Measurements from ENCODE around the gene BANF1.

BANF1 gene, protein sequence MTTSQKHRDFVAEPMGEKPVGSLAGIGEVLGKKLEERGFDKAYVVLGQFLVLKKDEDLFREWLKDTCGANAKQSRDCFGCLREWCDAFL

DNA sequence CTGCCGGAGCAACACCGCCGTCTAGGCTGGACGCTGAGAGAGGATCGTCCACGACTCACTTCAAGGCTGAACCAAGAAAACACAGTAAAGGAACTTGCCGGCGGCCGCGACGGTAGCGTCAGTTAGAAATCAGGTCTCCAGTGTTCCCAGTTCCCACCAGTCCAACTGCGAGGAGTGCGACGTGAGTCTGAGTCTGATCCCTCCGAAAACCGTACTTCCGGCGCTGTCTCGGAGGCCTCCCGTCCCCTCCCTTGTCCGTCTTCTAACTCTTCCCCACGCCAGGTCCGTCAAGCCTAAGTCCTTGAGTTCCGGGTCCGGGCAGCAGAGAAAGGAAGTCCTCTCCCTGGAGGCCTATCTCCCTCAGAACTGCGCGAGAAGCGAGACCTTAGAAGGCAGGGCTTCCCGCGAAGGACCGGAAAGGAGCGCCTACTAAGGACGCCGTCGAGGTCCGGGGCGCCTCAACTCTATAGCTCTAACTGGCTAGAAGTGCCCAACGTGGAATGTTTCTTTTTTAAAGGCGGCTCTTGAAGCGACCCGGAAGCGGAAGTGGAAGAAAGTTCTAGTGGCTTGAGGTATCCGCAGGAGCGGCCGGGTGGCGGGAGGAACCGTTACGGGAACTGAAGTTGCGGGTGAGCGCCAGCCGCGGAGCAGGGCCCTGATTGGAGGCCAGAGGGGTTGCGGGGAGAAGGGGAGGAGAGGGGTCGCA is at the start of gene BANF1, which contains the start of gene EIF1AD:
TSS of gene BANF1 (plus strand) at position 562 of the 706 bp plus-strand sequence. CDS start 748 bp downstream, outside the sequence.
TSS of gene EIF1AD (minus strand) at position 216 of the 706 bp plus-strand sequence. CDS start 1,768 bp downstream, outside the sequence.
- peak; percentile 94 for DNase-seq

DNA sequence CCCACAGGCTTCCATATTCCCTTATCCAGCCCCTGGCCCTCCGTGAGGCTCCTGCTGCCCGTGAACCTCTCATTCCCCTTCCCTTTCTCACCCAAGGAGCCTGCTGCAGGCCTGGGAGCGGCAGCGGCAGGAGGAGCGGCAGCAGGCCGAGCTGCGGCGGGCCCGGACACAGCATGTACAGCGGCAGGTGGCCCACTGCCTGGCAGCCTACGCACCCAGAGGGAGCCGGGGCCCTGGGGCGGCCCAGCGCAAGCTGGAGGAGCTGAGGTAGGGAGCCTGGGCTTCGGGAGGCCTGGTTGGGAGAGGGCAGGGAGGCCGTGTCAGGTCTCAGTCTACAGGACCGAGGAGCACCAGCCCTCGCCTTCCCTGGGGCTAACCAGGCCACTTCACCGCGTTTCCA is 48.8 kb upstream of the BANF1 start:
- DNase-seq = no peak

DNA sequence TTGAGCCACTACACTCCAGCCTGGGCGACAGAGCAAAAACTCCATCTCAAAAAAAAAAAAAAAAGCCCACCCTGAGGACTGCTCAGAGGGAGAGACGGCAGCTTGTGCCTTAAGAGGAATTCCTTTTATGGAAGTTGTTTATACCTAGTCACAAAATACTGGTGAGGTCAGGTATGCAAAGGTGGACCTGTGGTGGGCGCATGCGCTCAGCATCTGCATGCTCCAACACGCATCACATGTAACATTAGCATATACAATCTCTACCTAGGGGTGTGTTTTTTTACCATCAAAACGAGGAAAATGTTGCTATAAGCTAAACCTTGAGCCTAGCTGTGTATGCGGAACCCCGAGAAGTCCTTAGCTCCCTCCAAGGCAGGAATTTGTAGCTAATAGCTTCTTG is 47.5 kb upstream of the BANF1 start:
- no peak for DNase-seq

DNA sequence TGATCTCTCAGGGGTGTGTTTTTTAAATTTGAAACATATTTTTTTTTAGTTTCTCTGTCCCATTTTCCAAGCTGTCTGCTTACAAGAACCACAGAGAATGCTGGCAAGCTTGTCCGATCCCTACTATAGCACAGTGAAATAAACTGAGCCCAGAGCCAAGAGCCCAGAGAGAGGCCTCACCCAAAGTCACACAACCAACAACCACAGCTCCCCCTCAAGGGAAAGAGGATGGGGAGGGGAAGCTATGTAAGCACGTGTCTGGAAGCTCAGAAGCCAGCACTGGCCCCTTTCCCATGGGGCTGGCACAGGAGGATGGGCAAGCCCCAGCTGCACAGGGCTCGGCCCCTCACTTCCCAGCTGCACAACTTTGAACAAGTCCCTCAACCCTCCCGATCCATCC is 44.0 kb upstream of the BANF1 start:
- DNase-seq = no peak

DNA sequence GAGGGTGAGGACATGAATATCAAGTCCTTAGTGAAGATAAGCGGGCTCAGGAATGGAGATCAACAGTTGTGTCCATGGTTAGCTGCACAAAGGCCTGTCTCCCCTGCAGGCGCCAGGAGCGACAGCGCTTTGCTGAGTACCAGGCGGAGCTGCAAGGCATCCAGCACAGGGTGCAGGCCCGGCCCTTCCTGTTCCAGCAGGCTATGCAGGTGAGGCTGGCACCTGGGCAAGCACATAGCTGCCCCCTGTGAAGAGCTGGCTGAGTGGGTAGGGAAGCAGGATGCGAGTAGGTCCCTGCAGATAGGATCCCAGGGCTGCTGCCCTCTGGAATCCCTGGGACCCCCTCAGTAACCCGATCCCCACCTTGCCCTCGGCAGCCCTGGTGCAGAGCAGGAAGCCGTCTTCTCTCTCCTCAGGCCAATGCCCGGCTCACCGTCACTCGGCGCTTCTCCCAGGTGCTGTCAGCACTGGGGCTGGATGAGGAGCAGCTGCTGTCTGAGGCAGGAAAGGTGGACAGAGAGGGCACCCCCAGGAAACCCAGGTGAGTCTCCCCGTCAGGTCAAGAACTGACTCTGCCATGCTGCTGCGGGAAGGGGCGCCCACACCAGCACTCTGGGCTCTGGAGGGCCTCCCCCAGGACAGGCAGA is 43.4 kb upstream of the BANF1 start:
- DNase-seq = no peak

DNA sequence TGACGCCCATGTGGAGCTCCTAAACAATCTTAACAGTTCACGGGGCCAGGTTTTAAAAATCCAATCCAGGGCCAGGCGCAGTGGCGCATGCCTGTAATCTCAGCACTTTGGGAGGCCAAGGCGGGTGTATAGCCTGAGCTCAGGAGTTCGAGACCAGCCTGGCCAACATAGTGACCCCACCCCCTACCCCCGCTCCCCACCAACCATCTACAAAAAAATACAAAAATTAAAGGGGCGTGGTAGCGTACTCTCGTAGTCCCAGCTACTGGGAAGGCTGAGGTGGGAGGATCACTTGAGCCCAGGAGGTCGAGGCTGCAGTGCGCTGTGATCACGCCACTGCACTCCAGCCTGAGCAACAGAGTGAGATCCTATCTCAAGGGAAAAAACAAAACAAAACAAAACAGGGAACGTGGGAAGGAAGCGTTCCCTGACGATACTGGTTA is 41.5 kb upstream of the BANF1 start:
- DNase-seq = no peak

DNA sequence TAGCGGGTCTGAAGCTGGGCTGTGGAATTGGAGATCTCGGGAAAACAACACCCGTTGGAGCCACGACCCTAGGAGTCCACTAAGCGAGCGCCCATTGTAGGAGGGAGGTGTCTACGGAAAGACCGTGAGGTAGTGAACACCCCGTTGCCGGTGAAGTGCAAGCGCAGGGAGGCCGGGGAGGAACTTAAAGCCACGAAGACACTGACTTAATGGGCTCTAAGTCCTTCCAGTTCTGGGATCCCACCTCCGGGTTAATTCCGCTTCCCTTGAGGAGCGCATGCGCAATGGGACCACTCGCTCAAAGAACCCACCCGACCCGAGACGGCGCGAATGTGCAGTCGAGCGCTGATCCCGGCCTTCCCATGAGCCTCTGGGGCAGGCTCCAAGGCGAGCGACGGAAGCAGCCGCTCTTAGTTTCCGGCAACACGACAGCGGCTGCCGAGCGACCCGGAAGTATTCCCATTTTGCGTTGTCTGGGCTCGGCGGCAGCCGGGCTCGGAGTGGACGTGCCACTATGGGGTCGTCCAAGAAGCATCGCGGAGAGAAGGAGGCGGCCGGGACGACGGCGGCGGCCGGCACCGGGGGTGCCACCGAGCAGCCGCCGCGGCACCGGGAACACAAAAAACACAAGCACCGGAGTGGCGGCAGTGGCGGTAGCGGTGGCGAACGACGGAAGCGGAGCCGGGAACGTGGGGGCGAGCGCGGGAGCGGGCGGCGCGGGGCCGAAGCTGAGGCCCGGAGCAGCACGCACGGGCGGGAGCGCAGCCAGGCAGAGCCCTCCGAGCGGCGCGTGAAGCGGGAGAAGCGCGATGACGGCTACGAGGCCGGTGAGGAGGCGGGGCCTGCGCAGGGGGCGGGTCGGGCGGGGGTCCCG is 40.8 kb upstream of the BANF1 start, which contains the start of gene SART1:
TSS of gene SART1 (plus strand) at position 468 of the 874 bp plus-strand sequence. CDS start at position 515, 47 bp downstream.
- DNase-seq = peak; percentile 96

DNA sequence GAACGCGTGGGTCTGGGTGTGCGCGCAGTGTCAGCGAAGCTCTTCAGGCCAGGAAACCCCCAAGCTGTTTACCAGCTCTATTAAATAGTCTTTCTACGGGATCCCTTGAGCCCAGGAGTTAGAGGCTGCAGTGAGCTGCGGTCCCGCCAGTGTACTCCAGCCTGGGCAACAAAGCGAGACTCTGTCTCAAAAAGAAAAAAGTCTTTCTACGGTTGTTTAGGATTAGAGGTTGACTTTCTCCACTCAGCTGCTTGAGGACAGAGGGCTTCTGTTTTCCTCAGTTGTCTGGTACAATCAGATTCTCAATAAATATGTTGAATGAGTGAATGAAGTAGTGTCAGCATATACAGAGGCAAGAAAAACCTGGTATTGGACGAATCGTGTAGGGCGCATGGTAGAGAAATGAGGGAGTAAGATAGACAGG is 40.1 kb upstream of the BANF1 start:
- no peak for DNase-seq

DNA sequence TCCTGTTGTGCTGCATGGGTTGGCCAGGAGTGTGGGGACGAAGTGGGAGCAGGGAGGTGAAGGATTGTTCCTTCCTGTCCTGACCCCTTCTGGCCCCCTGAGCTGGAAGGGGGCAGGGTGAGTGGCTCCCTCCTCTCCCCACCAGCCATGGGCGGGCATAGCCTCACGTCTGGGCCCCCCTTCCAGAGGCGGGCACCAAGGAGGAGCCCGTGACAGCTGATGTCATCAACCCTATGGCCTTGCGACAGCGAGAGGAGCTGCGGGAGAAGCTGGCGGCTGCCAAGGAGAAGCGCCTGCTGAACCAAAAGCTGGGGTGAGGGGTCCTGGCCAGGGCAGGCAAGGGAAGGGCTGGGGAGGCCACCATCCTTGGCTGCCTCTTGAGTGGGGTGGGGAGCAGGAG is 37.4 kb upstream of the BANF1 start:
- DNase-seq = no peak

DNA sequence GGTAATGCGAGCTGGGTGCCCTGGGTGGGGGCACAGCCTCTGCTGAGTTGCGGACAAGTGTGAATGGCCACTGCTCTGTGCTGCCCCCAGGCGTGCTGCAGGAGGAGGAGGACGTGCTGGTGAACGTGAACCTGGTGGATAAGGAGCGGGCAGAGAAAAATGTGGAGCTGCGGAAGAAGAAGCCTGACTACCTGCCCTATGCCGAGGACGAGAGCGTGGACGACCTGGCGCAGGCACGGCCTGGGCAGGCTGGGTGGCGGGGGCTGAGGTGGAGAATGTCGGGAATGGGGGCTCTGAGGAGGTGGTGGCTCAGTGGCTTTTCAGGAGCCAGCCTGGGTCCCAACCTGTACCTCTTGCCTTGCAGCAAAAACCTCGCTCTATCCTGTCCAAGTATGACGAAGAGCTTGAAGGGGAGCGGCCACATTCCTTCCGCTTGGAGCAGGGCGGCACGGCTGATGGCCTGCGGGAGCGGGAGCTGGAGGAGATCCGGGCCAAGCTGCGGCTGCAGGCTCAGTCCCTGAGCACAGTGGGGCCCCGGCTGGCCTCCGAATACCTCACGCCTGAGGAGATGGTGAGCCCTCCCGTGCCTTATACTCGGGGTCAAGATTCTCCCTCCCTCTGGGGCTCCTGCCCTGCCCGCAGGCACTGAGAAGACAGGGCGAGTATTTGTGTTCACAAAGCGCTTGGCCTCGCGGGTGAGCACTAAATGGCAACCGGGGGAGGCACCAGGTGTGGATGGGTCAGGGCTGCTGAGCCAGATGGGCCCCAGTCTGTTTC is 36.1 kb upstream of the BANF1 start:
- DNase-seq = no peak

DNA sequence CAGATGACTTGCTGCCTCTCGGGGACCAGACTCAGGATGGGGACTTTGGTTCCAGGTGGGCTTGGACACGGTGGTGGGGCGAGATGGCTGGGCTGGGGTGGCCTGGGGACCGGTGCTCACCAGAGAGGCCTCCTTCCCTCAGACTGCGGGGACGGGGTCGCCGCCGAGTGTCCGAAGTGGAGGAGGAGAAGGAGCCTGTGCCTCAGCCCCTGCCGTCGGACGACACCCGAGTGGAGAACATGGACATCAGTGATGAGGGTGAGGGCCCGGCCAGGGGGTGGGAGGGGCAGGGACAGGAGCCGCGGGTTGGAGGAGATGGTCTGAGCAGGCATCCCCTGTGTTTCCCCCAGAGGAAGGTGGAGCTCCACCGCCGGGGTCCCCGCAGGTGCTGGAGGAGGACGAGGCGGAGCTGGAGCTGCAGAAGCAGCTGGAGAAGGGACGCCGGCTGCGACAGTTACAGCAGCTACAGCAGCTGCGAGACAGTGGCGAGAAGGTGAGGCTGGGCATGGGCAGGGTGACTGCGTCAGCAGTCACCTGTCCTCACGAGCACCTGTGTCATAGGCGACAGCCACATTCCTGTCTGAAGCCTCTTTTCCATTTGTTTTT is 34.9 kb upstream of the BANF1 start:
- no peak for DNase-seq

DNA sequence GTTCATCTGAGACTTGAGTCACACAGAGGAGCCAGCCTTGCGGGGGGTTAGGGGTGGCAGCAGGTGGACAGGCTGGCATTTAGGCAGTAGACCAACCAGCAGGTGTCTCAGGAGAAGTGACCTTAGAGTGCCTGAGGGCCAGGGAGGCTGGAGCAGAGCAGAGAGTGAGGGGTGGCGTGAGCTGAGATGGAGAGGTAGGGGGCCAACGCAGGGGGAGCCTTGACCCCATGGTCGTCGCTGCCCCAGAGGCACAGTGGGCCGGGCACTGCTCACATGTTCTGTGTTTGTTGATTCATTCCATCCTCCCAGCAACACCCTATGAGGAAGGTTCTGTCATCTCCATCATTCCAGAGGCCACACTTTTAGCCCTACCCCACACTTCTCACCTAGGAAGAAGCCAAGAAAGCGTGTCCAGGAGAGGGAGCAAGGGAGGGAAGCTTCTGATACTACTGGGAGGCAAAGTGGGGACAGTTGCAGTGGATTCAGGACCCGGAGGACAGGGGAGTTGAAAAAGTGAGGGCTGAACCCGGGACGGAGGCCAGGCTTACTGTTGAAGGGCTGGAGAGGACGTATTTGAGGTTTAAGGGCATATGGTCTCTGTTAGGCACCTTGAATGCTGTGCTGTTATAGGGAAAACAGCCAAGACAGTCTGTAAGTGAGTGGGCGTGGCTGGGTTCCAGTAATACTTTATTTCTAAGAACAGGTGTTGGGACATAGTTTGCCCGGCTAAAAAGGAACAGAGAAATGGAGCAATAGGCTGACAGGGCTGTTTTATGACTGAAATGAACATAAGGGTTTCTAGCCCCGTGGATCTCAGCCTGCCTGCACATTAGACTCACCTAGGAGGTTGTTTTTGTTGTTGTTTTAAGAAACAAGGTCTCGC is 33.5 kb upstream of the BANF1 start:
- DNase-seq = no peak

DNA sequence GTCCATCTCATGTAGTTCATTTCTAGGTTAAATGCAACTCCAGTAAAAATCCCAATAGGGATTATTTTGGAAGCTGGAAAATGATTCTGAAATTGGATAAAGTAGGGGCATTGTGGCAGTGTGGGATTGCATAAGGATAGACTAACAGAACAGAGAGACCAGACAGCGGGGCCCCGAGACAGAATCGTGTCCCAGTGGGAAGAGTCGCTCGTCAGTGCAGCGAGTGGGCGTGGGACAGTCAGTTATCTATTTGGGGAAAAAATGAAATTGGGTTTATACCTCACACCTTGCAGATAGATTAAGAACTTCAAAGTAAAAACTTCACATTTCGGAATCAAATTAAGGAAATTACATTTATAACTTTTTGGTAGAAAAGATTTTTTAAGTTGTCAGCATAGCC is 30.2 kb upstream of the BANF1 start:
- no peak for DNase-seq

DNA sequence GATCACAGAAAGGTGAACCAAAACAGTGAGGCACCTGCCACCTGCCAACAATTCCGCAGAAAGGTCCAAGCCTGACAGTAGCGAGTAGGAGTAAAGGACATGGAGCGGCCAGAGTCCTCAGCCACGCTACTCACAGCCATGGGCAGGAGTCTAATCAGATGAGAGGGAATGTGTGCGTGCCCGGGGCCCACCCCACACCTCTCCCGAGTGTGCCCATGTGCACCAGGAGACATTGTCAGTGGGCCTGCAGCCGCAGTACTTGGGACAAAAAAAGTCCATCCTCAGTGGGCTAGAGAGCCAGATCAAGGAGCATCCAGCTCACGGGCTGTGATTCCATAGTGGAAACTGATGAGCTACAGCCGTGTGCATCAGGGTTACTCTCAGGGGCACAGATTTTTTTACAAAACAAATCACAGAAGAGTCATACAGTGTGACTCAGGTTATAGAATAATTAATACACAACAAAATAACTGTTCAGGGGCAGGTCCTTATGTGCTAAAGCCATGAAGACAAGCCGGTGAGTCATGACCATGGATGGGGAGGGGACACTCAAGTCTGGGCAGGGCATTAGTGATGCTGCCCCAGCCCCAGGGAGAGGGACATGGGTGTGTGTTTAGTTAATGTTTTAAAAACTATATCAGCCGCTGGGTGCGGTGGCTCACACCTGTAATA is 28.7 kb upstream of the BANF1 start:
- DNase-seq = no peak

DNA sequence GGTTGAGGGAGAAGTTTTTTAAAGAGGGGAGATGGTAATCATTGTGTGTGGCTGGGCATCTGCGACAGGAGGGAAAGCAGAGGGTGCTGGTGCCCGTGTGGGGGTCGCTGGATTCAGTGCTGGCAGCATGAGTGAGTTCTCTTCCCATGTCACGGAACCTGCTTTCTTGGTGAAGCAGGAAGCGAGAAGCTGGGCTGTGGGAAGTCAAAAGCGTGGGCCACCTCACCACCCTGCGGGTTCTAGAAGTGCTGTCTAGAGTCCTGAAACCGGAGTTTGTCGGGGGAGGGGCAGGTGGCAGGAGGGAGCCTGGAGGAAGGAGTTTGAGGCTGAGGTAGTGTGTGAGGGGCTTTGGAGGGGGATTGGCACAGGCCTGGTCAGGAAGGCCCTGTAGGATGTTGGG is 26.5 kb upstream of the BANF1 start:
- DNase-seq = no peak

DNA sequence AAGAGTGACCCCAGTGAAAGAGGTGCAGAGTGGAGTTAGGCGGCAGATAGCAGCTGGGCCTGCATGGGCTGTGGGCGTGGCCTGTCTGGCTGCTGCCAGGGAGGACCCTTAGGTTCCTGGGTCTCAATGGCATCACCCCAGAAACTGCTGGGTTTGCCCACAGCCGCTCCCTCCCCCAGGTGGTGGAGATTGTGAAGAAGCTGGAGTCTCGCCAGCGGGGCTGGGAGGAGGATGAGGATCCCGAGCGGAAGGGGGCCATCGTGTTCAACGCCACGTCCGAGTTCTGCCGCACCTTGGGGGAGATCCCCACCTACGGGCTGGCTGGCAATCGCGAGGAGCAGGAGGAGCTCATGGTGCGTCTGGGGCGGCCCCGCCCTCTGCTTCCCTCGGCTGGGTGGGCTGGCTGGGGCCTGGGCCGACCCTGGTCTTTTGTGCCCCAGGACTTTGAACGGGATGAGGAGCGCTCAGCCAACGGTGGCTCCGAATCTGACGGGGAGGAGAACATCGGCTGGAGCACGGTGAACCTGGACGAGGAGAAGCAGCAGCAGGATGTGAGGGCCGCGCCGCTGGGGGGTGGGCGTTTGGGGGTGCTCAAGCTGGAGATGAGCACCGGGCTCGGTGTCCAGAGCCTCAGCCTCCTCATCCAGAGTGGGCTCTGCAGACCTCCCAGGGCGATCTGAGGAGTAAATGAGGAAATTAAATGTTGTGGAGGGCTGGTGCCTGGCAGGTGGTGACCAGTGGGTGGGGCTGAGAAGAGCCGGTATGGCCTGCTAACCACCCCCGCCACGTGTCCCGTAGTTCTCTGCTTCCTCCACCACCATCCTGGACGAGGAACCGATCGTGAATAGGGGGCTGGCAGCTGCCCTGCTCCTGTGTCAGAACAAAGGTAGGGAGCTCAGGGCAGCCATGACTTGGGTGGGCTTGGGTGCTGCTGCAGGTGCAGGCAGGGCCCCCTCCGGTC is 25.8 kb upstream of the BANF1 start:
- DNase-seq = no peak

DNA sequence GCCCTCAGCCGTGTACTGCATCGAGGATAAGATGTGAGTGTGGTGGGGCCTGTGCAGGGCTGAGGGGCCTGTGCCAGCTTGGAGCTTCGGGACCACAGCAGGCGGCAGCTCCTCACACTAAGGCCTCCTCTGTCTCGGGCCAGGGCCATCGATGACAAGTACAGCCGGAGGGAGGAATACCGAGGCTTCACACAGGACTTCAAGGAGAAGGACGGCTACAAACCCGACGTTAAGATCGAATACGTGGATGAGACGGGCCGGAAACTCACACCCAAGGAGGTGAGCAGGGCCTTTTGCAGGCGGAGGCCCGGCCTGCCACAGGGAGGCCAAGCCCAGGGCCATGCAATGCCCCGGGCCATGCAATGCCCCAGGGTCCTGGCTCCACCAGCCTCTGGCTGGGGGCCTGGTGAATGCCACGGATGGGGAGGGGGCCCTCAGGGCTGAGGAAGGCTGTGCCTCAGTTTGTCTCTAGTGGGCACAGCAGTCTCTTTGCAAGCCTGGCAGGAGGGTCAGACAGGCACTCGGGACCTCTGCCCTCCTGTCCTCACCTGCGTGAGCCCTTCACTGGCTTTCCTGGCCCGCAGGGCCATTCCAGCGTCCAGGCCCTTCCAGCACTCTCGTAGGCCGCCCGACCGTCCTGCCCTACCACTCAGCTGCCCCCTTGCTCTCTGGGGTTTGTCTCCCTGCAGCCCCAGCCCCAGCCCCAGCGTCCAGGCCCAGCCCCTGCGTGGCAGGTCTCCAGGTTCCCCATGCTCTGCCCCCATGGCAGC is 24.5 kb upstream of the BANF1 start:
- no peak for DNase-seq

Data from stimulated activated CD8-positive, alpha-beta memory T cell treated with anti-CD3 and anti-CD28 coated beads, Interleukin-4, amount 100 ng/mL, for 48 hours (primary cell).